CD8-positive, alpha-beta memory T cell (primary cell): ENCODE results near the gene MAGI1. TPM values are rescaled to one million over a fixed set of nuclear protein-coding genes. Genes with fewer than 3 reads are reported as not detected.
"Not testable (repeated sequence)": the region's sequence is repeated elsewhere in the genome, so short reads cannot be mapped to it uniquely, and the experiment has no call there.

Source experiments
- CTCF ChIA-PET: fragments of 350-600 bp; sonication (Branson Sonifier 250); formaldehyde crosslinking; loops from one replicate; lab custom pipeline; 2021; ENCODE audit warnings: antibody characterized with exemption; lab: Charles Lee
- POLR2A ChIA-PET: fragments of 350-600 bp; sonication (Branson Sonifier 250); formaldehyde crosslinking; loops from one replicate; lab custom pipeline; 2021; ENCODE audit warnings: antibody characterized with exemption; lab: Charles Lee
- DNase-seq, 5 donors: peaks; one replicate each; pipeline versions ENCODE4 v3.0.0 to v3.0.0-alpha.2; 2020 to 2022; ENCODE audit warnings: mixed read lengths in 1 of 5
- H3K27ac ChIP-seq: one replicate; pipeline ENCODE4 v1.7.0; 2013; ENCODE audit warnings: low read depth, mild to moderate bottlenecking, low read length, moderate library complexity
- H3K27me3 ChIP-seq: 2 replicates; pipeline ENCODE4 v1.7.0; 2013; ENCODE audit warnings: low read length, mild to moderate bottlenecking; ENCODE audit not compliant: insufficient read depth, poor library complexity, severe bottlenecking
- H3K36me3 ChIP-seq: 2 replicates; pipeline ENCODE4 v1.7.0; 2013; ENCODE audit warnings: mild to moderate bottlenecking, low read length, moderate library complexity; ENCODE audit not compliant: insufficient read depth
- H3K4me1 ChIP-seq: 2 replicates; pipeline ENCODE4 v1.7.0; 2013; ENCODE audit warnings: mild to moderate bottlenecking, low read length, moderate library complexity; ENCODE audit not compliant: insufficient read depth
- H3K4me3 ChIP-seq: 2 replicates; pipeline ENCODE4 v1.7.0; 2013; ENCODE audit warnings: mild to moderate bottlenecking, low read length
- H3K9me3 ChIP-seq: 2 replicates; pipeline ENCODE4 v1.7.0; 2013; ENCODE audit warnings: mild to moderate bottlenecking, low read length
- H3K27ac Mint-ChIP-seq, 8 donors: one replicate each; pipeline ENCODE4 v1.8.0; 2020 to 2021; ENCODE audit warnings: mixed read lengths in 8 of 8, mild to moderate bottlenecking in 6 of 8, inconsistent platforms in 3 of 8, moderate library complexity in 3 of 8
- H3K27me3 Mint-ChIP-seq, 2 donors: one replicate each; pipeline ENCODE4 v1.8.0; 2020 to 2021; ENCODE audit warnings: mixed read lengths in 2 of 2, mild to moderate bottlenecking in 1 of 2, moderate library complexity in 1 of 2
- H3K36me3 Mint-ChIP-seq, 3 donors: one replicate each; pipeline ENCODE4 v1.8.0; 2020 to 2021; ENCODE audit warnings: mixed read lengths in 3 of 3, inconsistent platforms in 1 of 3, mild to moderate bottlenecking in 1 of 3
- H3K4me1 Mint-ChIP-seq, 3 donors: one replicate each; pipeline ENCODE4 v1.8.0; 2020 to 2021; ENCODE audit warnings: mixed read lengths in 3 of 3, inconsistent platforms in 1 of 3, mild to moderate bottlenecking in 1 of 3
- H3K4me3 Mint-ChIP-seq, 7 donors: one replicate each; pipeline ENCODE4 v1.8.0; 2020 to 2021; ENCODE audit warnings: mixed read lengths in 7 of 7, mild to moderate bottlenecking in 6 of 7, moderate library complexity in 4 of 7, inconsistent platforms in 2 of 7
- H3K9me3 Mint-ChIP-seq, 5 donors: one replicate each; pipeline ENCODE4 v1.8.0; 2020 to 2022; ENCODE audit warnings: mixed read lengths in 5 of 5, mild to moderate bottlenecking in 3 of 5, moderate library complexity in 2 of 5, inconsistent platforms in 1 of 5
- polyA plus RNA-seq: library from polyadenylated mRNA; unstranded; fragments of 300-500 nt; fragmentation: Illumina TruSeq; gene quantifications from one replicate; pipeline ENCODE4 v1.2.3, GENCODE V29; 2021
- total RNA-seq, 2 experiments: library from RNA; stranded (reverse); gene quantifications; one replicate each; pipeline ENCODE4 v1.2.3, GENCODE V29; 2021

The MAGI1 gene
- total and polyA plus RNA-seq, 3 experiments from 2014 or later, result 0.15 to 0.42 TPM; not detected in 1

GRCh38 chr3:65894126-65894525 lies 144.6 kb downstream of the MAGI1 start:
- Mint-ChIP-seq H3K4me3 (no peak overlapping the region), H3K36me3 (no peaks in the 10 kb centered on the region), H3K27me3 (peaks cover 0 to 2% of the 10 kb centered on the region in 2 donors), H3K27ac (no peak overlapping the region), H3K9me3 (peaks cover 0 to 4% (median 0%) of the 10 kb centered on the region in 5 donors), H3K4me1 (no peaks in the 10 kb centered on the region)
- H3K4me3 ChIP-seq, result no peak overlapping the region
- no peak for DNase-seq
- H3K36me3 ChIP-seq, result no peaks in the 10 kb centered on the region
- no peaks in the 10 kb centered on the region for H3K4me1 ChIP-seq
- ChIA-PET CTCF (no interaction called here), POLR2A (no interaction called here)
- no peaks in the 10 kb centered on the region for H3K9me3 ChIP-seq
- no peak overlapping the region for H3K27ac ChIP-seq
- H3K27me3 ChIP-seq, result no peaks in the 10 kb centered on the region

GRCh38 chr3:65893631-65894030 lies 145.1 kb downstream of the MAGI1 start:
- DNase-seq, result no peak
- ChIA-PET POLR2A (no interaction called here), CTCF (no interaction called here)
- H3K9me3 ChIP-seq, result no peaks in the 10 kb centered on the region
- Mint-ChIP-seq H3K4me1 (no peaks in the 10 kb centered on the region), H3K36me3 (no peaks in the 10 kb centered on the region), H3K9me3 (peaks cover 0 to 4% (median 0%) of the 10 kb centered on the region in 5 donors), H3K27ac (no peak overlapping the region), H3K4me3 (no peak overlapping the region), H3K27me3 (peaks cover 0 to 2% of the 10 kb centered on the region in 2 donors)
- no peak overlapping the region for H3K4me3 ChIP-seq
- no peaks in the 10 kb centered on the region for H3K27me3 ChIP-seq
- H3K27ac ChIP-seq, result no peak overlapping the region
- no peaks in the 10 kb centered on the region for H3K36me3 ChIP-seq
- H3K4me1 ChIP-seq, result no peaks in the 10 kb centered on the region

GRCh38 chr3:65891477-65891876 lies 147.2 kb downstream of the MAGI1 start:
- H3K27me3 Mint-ChIP-seq, POLR2A ChIA-PET, H3K36me3 ChIP-seq, H3K4me1 ChIP-seq, H3K4me1 Mint-ChIP-seq, CTCF ChIA-PET, H3K27ac Mint-ChIP-seq, H3K4me3 Mint-ChIP-seq, H3K4me3 ChIP-seq, H3K9me3 Mint-ChIP-seq, H3K36me3 Mint-ChIP-seq, DNase-seq, H3K27ac ChIP-seq, H3K9me3 ChIP-seq, H3K27me3 ChIP-seq: not testable (repeated sequence)

- Mint-ChIP-seq H3K36me3 (no peaks in the 10 kb centered on the region), H3K9me3 (peaks cover 0 to 4% (median 0%) of the 10 kb centered on the region in 5 donors), H3K4me1 (no peaks in the 10 kb centered on the region), H3K4me3 (no peak overlapping the region), H3K27ac (no peak overlapping the region), H3K27me3 (no peaks in the 10 kb centered on the region)
- Histone ChIP-seq H3K9me3 (no peaks in the 10 kb centered on the region), H3K27ac (no peak overlapping the region), H3K4me3 (no peak overlapping the region), H3K4me1 (no peaks in the 10 kb centered on the region), H3K27me3 (no peaks in the 10 kb centered on the region), H3K36me3 (no peaks in the 10 kb centered on the region)
- ChIA-PET CTCF (no interaction called here), POLR2A (no interaction called here)
- no peak for DNase-seq
These were observed 148.4 kb downstream of the MAGI1 start for GRCh38 chr3:65890328-65890727.

GRCh38 chr3:65889707-65890099 lies 149.0 kb downstream of the MAGI1 start:
- Histone ChIP-seq H3K27ac (no peak overlapping the region), H3K27me3 (no peaks in the 10 kb centered on the region), H3K4me3 (no peak overlapping the region), H3K4me1 (no peaks in the 10 kb centered on the region), H3K36me3 (no peaks in the 10 kb centered on the region), H3K9me3 (no peaks in the 10 kb centered on the region)
- Mint-ChIP-seq H3K9me3 (peaks cover 0 to 4% (median 0%) of the 10 kb centered on the region in 5 donors), H3K27ac (no peak overlapping the region), H3K4me1 (no peaks in the 10 kb centered on the region), H3K4me3 (no peak overlapping the region), H3K36me3 (no peaks in the 10 kb centered on the region), H3K27me3 (no peaks in the 10 kb centered on the region)
- POLR2A ChIA-PET, result no interaction called here
- DNase-seq, result no peak
- CTCF ChIA-PET, result no interaction called here

- H3K36me3 ChIP-seq, result no peaks in the 10 kb centered on the region
- H3K27me3 Mint-ChIP-seq, result no peaks in the 10 kb centered on the region
- H3K27me3 ChIP-seq, result no peaks in the 10 kb centered on the region
- H3K27ac ChIP-seq, result no peak overlapping the region
- no peaks in the 10 kb centered on the region for H3K4me1 ChIP-seq
- ChIA-PET POLR2A (no interaction called here), CTCF (no interaction called here)
- no peaks in the 10 kb centered on the region for H3K4me1 Mint-ChIP-seq
- H3K9me3 ChIP-seq, result no peaks in the 10 kb centered on the region
- no peak overlapping the region for H3K4me3 Mint-ChIP-seq
- no peak for DNase-seq
- no peak overlapping the region for H3K4me3 ChIP-seq
- H3K27ac Mint-ChIP-seq, result no peak overlapping the region
- peaks cover 0 to 4% (median 0%) of the 10 kb centered on the region in 5 donors for H3K9me3 Mint-ChIP-seq
- no peaks in the 10 kb centered on the region for H3K36me3 Mint-ChIP-seq
These were observed 149.6 kb downstream of the MAGI1 start for GRCh38 chr3:65888980-65889706.

GRCh38 chr3:65888196-65888595 lies 150.5 kb downstream of the MAGI1 start:
- H3K27me3 ChIP-seq, result no peaks in the 10 kb centered on the region
- Mint-ChIP-seq H3K4me1 (no peaks in the 10 kb centered on the region), H3K27ac (no peak overlapping the region), H3K27me3 (no peaks in the 10 kb centered on the region), H3K36me3 (no peaks in the 10 kb centered on the region), H3K4me3 (no peak overlapping the region), H3K9me3 (peaks cover 0 to 6% (median 0%) of the 10 kb centered on the region in 5 donors)
- no peak for DNase-seq
- no peak overlapping the region for H3K4me3 ChIP-seq
- no peaks in the 10 kb centered on the region for H3K4me1 ChIP-seq
- CTCF ChIA-PET, result interaction anchor here (1.1 kb wide), 1 partner anchor 10 kb away, joined by 3 read pairs; no protein-coding TSS in a partner anchor
- no peak overlapping the region for H3K27ac ChIP-seq
- H3K36me3 ChIP-seq, result no peaks in the 10 kb centered on the region
- no peaks in the 10 kb centered on the region for H3K9me3 ChIP-seq
- POLR2A ChIA-PET, result no interaction called here

GRCh38 chr3:65886391-65886790 lies 152.3 kb downstream of the MAGI1 start:
- Histone ChIP-seq H3K4me3 (no peak overlapping the region), H3K27me3 (no peaks in the 10 kb centered on the region), H3K9me3 (no peaks in the 10 kb centered on the region), H3K36me3 (no peaks in the 10 kb centered on the region), H3K4me1 (no peaks in the 10 kb centered on the region), H3K27ac (no peak overlapping the region)
- peaks cover 0 to 11% (median 0%) of the 10 kb centered on the region in 5 donors for H3K9me3 Mint-ChIP-seq
- DNase-seq, result no peak
- no peak overlapping the region for H3K27ac Mint-ChIP-seq
- no peaks in the 10 kb centered on the region for H3K4me1 Mint-ChIP-seq
- CTCF ChIA-PET, result no interaction called here
- H3K4me3 Mint-ChIP-seq, result no peak overlapping the region
- no peaks in the 10 kb centered on the region for H3K27me3 Mint-ChIP-seq
- H3K36me3 Mint-ChIP-seq, result no peaks in the 10 kb centered on the region
- POLR2A ChIA-PET, result no interaction called here
